Upper lobe of left lung (tissue), 6 donors: ENCODE data around the gene FPR2. TPM values are rescaled to one million over a fixed set of nuclear protein-coding genes. Genes with fewer than 3 reads are reported as not detected.

Experiments used
- ATAC-seq, 2 donors: fragments of 200-7000 bp; cut with Tn5 transposase; one replicate each; pipeline ENCODE4 v1.9.1; 2022; ENCODE audit warnings: mild to moderate bottlenecking in 2 of 2, moderate library complexity in 2 of 2; ENCODE audit not compliant: low FRiP score in 2 of 2
- DNase-seq, 2 donors: peaks; one replicate each; pipeline ENCODE4 v3.0.0-alpha.2; 2019 to 2020
- H3K27ac ChIP-seq, 4 donors: fragments of 200-600 bp; sonication (generic); one replicate each; pipeline ENCODE4 v1.5.1; 2016 to 2019
- H3K27me3 ChIP-seq, 4 donors: fragments of 200-600 bp; sonication (generic); one replicate each; pipeline ENCODE4 v1.5.1; 2017 to 2019
- H3K36me3 ChIP-seq, 4 donors: fragments of 200-600 bp; sonication (generic); one replicate each; pipeline ENCODE4 v1.5.1; 2016 to 2019
- H3K4me1 ChIP-seq, 4 donors: fragments of 200-600 bp; sonication (generic); one replicate each; pipeline ENCODE4 v1.5.1; 2018 to 2019
- H3K4me3 ChIP-seq, 4 donors: fragments of 200-600 bp; sonication (generic); one replicate each; pipeline ENCODE4 v1.5.1; 2017 to 2019; ENCODE audit warnings: mild to moderate bottlenecking in 2 of 4, moderate library complexity in 1 of 4
- H3K9me3 ChIP-seq, 4 donors: fragments of 200-600 bp; sonication (generic); one replicate each; pipeline ENCODE4 v1.5.1; 2018 to 2019
- CTCF ChIP-seq, 6 experiments: fragments of 450-650 bp in 4 of 6; fragments of 200-600 bp in 2 of 6; sonication (generic) in 2 of 6; IDR thresholded peaks; one replicate each; pipeline ENCODE4 v1.5.1; 2016 to 2019; ENCODE audit warnings: antibody characterized with exemption in 6 of 6
- EP300 ChIP-seq, 4 donors: sonication (generic); formaldehyde crosslinking; IDR thresholded peaks; one replicate each; pipeline ENCODE4 v1.5.1; 2017; ENCODE audit warnings: antibody characterized with exemption in 4 of 4, control low read depth in 2 of 4
- POLR2A ChIP-seq, 4 donors: fragments of 450-650 bp; IDR thresholded peaks; one replicate each; pipeline ENCODE4 v1.5.1; 2016 to 2017; ENCODE audit warnings: antibody characterized with exemption in 4 of 4, mild to moderate bottlenecking in 2 of 4
- POLR2AphosphoS5 ChIP-seq, 2 donors: sonication (generic); formaldehyde crosslinking; IDR thresholded peaks; one replicate each; pipeline ENCODE4 v1.5.1; 2017; ENCODE audit warnings: antibody characterized with exemption in 2 of 2
- WGBS, 2 donors: methylation state at CpG; one replicate each; pipeline ENCODE4 v1.1.5; 2017 to 2018; 5-methylcytosine and 5-hydroxymethylcytosine counted together
- total RNA-seq, 6 donors: library from RNA; depleted of rRNA in 4 of 6; stranded (reverse); fragments of >200 nt in 4 of 6; gene quantifications; one replicate each; pipeline versions ENCODE4 v1.1.0 to v1.2.1, GENCODE V29; 2016 to 2021
- donor health status: DM: no; HTN: no; CAD: no; lungs with moderate emphysema.
- donor health status: DM: no; HTN: yes; CAD: no; lungs with severe emphysema.

FPR2 gene
- total RNA-seq, 6 donors from 2014 or later = 4.2 to 52.4 (median 20.5) TPM

DNA sequence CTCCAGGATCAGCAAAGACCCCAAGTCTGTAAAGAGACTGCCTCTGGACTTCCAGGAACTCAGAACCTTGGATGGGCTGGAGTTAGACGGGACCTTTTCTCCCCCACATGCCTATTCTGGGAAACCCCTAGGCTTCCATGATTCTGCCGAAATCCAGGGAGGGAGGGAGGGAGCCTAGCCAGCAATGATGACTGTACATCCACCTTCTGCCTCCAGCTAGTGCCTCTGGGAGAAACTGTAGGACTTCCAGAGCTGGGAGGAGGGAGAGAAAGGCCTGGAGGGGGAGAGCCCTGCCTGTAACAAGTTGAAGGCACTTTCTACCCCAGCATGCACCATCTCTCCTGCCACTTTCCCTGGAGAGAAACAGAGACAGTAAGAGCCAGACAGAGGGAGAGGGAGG, 31.2 kb upstream of the FPR2 start:
- Histone ChIP-seq H3K36me3 (no peaks in the 10 kb centered on the region), H3K4me3 (no peak overlapping the region), H3K27ac (no peak overlapping the region), H3K27me3 (peaks cover 0 to 7% (median 1%) of the 10 kb centered on the region in 4 donors), H3K4me1 (no peaks in the 10 kb centered on the region), H3K9me3 (peaks cover 0 to 4% (median 0%) of the 10 kb centered on the region in 4 donors)
- TF ChIP-seq CTCF (IDR thresholded peaks at IDR 0.05) = no peak
- ATAC-seq = peak in 1 of 2 donors; percentile 59
- 56 to 80% methylated on average over 1 to 2 of the region's 2 CpGs for WGBS, 2 donors
- no peak for DNase-seq

GRCh38 chr19:51733742-51734522, 27.0 kb upstream of the FPR2 start:
- Histone ChIP-seq H3K36me3 (no peaks in the 10 kb centered on the region), H3K9me3 (peaks cover 0 to 4% (median 0%) of the 10 kb centered on the region in 4 donors), H3K27ac (no peak overlapping the region), H3K4me3 (no peak overlapping the region), H3K4me1 (no peaks in the 10 kb centered on the region), H3K27me3 (no peaks in the 10 kb centered on the region)
- WGBS, 2 donors = 53 to 63% methylated on average over 7 of the region's 7 CpGs
- ATAC-seq (no peak), DNase-seq (no peak)
- no peak for TF ChIP-seq EP300 (IDR thresholded peaks at IDR 0.05)
- TF ChIP-seq POLR2AphosphoS5 (IDR thresholded peaks at IDR 0.05) = no peak
- TF ChIP-seq POLR2A (IDR thresholded peaks at IDR 0.05) = no peak
- TF ChIP-seq CTCF (IDR thresholded peaks at IDR 0.05) = no peak

GRCh38 chr19:51735759-51736449, 25.1 kb upstream of the FPR2 start:
- no peaks in the 10 kb centered on the region for H3K27me3 ChIP-seq
- no peak overlapping the region for H3K4me3 ChIP-seq
- no peaks in the 10 kb centered on the region for H3K4me1 ChIP-seq
- ATAC-seq = peak; percentile 88 to 96
- TF ChIP-seq CTCF (IDR thresholded peaks at IDR 0.05) (no peak), POLR2AphosphoS5 (IDR thresholded peaks at IDR 0.05) (peak; percentile 72 to 93), EP300 (IDR thresholded peaks at IDR 0.05) (peak; percentile 91 to 93 (median 92)), POLR2A (IDR thresholded peaks at IDR 0.05) (peak in 1 of 4 donors; percentile 52)
- no peaks in the 10 kb centered on the region for H3K36me3 ChIP-seq
- H3K27ac ChIP-seq = peak overlapping the region; percentile 5 to 76 (median 65)
- H3K9me3 ChIP-seq = no peaks in the 10 kb centered on the region
- DNase-seq = peak in 1 of 2 donors; percentile 92
- WGBS, 2 donors = 46 to 53% methylated on average over 7 to 10 of the region's 10 CpGs

DNA sequence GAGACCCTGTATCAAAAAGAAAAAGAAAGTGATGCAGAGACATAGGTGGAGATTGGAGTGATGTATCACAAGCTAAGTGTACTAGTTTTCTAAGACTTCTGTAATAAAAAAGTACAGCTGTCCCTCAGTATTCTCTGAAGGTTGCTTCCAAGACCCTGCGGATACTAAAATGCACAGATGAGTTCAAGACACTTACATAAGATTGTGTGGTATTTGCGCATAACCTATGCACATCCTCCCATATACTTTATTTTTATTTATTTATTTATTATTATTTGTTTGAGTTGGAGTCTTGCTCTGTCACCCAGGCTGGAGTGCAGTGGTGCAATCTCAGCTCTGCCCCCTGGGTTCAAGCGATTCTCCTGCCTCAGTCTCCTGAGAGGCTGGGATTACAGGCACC, 23.6 kb upstream of the FPR2 start:
- Histone ChIP-seq H3K27me3 (no peaks in the 10 kb centered on the region), H3K4me3 (no peak overlapping the region), H3K4me1 (no peaks in the 10 kb centered on the region), H3K27ac (peak overlapping the region in 1 of 4 donors; percentile 76), H3K36me3 (no peaks in the 10 kb centered on the region), H3K9me3 (no peaks in the 10 kb centered on the region)
- ATAC-seq (no peak), DNase-seq (no peak)
- WGBS, 2 donors = 86 to 94% methylated on average over 3 of the region's 3 CpGs
- TF ChIP-seq POLR2A (IDR thresholded peaks at IDR 0.05) (no peak), CTCF (IDR thresholded peaks at IDR 0.05) (no peak), EP300 (IDR thresholded peaks at IDR 0.05) (no peak), POLR2AphosphoS5 (IDR thresholded peaks at IDR 0.05) (no peak)
